ENCODE results near the gene HOXD13. TPM values are rescaled to one million over a fixed set of nuclear protein-coding genes. Genes with fewer than 3 reads are reported as not detected.

HOXD13 gene
- total RNA-seq, 2 experiments from 2014 or later = not detected

DNA sequence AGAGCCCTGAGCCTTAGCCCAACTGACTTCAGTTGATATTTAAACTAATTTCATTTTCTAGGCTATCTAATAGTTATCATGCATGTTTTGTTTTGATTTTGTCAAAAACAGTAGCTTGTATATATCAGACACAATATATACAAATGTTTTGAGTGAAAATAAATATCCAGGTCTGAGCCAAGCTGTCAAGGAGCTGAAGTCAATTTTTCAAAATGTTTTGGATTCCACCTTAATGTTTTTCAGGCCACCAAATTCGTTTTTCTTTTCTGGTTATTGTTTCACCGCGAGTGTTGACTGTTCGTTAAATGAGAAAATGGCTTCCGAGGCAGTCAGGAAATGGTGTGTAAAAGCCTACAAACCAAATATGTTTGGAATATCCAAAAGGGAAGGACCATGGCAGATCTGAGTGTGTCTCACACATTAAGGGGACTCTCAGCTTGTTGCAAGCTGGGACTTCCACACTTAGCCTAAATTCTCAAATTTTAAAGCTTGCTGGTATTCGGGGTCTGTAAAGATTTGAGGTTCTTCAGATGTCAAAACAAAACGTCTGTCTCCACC lies 9.9 kb downstream of the HOXD13 start:
- H3K9me2 ChIP-seq (ENCODE audit: insufficient read depth, low read length) = no peaks in the 10 kb centered on the region
- no peak for TF ChIP-seq EZH2phosphoT487 (IDR thresholded peaks at IDR 0.05; ENCODE audit: borderline replicate concordance, low read depth, low read length)
- CTCF ChIA-PET (ENCODE audit: unreplicated experiment) = no interaction called here
- no peak overlapping the region for H2AFZ ChIP-seq (ENCODE audit: low read length)
- BruUV-seq (replicated peaks) = no TSS peak
- no peak overlapping the region for H3K4me3 ChIP-seq (ENCODE audit: low read depth, low read length, poor library complexity, severe bottlenecking)
- no peak for DNase-seq (ENCODE audit: low spot score)
- peaks cover 2% of the 10 kb centered on the region for H3K4me1 ChIP-seq (ENCODE audit: insufficient read depth, low read length, poor library complexity, severe bottlenecking)
- POLR2A ChIA-PET = no interaction called here
- H3K36me3 ChIP-seq (ENCODE audit: insufficient read depth, low read length) = no peaks in the 10 kb centered on the region
- no peak overlapping the region for H3K4me2 ChIP-seq (ENCODE audit: low read length)
- no peaks in the 10 kb centered on the region for H3K79me2 ChIP-seq (ENCODE audit: insufficient read depth, low read depth, low read length)
- intact Hi-C loops (cut with micrococcal nuclease; ENCODE audit: unreplicated experiment) = no loop called here
- H4K20me1 ChIP-seq (ENCODE audit: insufficient read depth, low read length) = no peaks in the 10 kb centered on the region
- no peak overlapping the region for H3K27ac ChIP-seq (ENCODE audit: low read depth, low read length, poor library complexity, severe bottlenecking)
- no peaks in the 10 kb centered on the region for H3K9me3 ChIP-seq (ENCODE audit: low read length)

DNA sequence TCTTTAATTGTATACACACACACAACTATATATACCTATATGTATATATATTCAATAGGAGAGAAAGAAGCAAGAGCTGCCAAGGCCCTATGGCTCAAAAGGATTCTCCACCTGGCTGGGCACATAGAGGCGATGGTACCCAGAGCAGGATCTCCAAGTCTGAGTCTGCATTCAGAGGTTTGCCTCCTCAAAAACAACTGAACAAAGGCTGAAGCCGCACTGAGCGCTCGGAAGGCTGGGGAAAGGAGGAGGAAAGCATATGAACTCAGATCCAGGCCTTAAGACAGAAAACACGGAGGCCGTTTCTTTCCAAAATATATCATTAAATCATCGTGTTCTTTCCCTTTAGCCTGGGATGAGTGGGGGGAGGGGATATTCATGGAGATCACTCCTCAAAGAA lies 10.7 kb downstream of the HOXD13 start:
- Histone ChIP-seq H4K20me1 (ENCODE audit: insufficient read depth, low read length) (no peaks in the 10 kb centered on the region), H3K36me3 (ENCODE audit: insufficient read depth, low read length) (no peaks in the 10 kb centered on the region), H3K27ac (ENCODE audit: low read depth, low read length, poor library complexity, severe bottlenecking) (no peak overlapping the region), H3K79me2 (ENCODE audit: insufficient read depth, low read depth, low read length) (no peaks in the 10 kb centered on the region), H2AFZ (ENCODE audit: low read length) (no peak overlapping the region), H3K4me2 (ENCODE audit: low read length) (no peak overlapping the region), H3K9me3 (ENCODE audit: low read length) (no peaks in the 10 kb centered on the region), H3K9me2 (ENCODE audit: insufficient read depth, low read length) (no peaks in the 10 kb centered on the region), H3K4me1 (ENCODE audit: insufficient read depth, low read length, poor library complexity, severe bottlenecking) (no peaks in the 10 kb centered on the region), H3K4me3 (ENCODE audit: low read depth, low read length, poor library complexity, severe bottlenecking) (no peak overlapping the region)
- TF ChIP-seq, protein P1, sequence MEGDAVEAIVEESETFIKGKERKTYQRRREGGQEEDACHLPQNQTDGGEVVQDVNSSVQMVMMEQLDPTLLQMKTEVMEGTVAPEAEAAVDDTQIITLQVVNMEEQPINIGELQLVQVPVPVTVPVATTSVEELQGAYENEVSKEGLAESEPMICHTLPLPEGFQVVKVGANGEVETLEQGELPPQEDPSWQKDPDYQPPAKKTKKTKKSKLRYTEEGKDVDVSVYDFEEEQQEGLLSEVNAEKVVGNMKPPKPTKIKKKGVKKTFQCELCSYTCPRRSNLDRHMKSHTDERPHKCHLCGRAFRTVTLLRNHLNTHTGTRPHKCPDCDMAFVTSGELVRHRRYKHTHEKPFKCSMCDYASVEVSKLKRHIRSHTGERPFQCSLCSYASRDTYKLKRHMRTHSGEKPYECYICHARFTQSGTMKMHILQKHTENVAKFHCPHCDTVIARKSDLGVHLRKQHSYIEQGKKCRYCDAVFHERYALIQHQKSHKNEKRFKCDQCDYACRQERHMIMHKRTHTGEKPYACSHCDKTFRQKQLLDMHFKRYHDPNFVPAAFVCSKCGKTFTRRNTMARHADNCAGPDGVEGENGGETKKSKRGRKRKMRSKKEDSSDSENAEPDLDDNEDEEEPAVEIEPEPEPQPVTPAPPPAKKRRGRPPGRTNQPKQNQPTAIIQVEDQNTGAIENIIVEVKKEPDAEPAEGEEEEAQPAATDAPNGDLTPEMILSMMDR (conservative IDR thresholded peaks at IDR 0.05; ENCODE audit: low read length) = no peak
- TF ChIP-seq EZH2phosphoT487 (IDR thresholded peaks at IDR 0.05; ENCODE audit: borderline replicate concordance, low read depth, low read length) = no peak
- ChIA-PET POLR2A (no interaction called here), CTCF (ENCODE audit: unreplicated experiment) (no interaction called here)
- BruUV-seq (replicated peaks) = no TSS peak
- intact Hi-C loops (cut with micrococcal nuclease; ENCODE audit: unreplicated experiment) = no loop called here
- DNase-seq (ENCODE audit: low spot score) = no peak

DNA sequence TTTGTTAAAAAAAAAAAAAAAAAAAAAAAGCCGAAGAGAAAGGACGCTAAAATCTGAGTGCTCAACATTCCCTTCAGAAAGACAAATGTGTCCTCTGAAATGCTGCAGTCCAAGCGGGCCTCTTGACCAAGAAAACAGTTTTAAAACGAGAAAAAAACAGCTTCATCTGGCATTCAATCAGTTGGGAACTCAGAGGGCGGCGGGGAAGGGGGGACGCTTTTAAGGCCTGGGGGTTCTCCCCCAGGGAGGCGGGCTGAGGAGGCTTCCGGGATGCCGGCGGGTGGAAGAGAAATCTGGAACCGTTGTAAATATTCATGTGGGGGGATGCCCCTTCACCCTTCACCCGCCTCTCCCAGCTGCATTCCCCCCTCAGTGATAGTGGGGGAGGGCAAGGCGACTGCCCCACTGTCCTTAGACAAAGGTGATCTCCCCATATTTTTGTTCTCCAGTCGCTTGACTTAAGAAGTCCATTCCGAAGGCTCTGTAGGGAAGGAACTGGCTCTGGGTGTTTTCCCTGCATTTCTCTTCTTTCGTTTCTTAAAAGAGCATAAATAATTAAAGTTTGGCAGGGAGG lies 11.3 kb downstream of the HOXD13 start:
- Histone ChIP-seq H3K4me1 (ENCODE audit: insufficient read depth, low read length, poor library complexity, severe bottlenecking) (no peaks in the 10 kb centered on the region), H3K27ac (ENCODE audit: low read depth, low read length, poor library complexity, severe bottlenecking) (no peak overlapping the region), H3K36me3 (ENCODE audit: insufficient read depth, low read length) (no peaks in the 10 kb centered on the region), H2AFZ (ENCODE audit: low read length) (no peak overlapping the region), H3K9me3 (ENCODE audit: low read length) (no peaks in the 10 kb centered on the region), H4K20me1 (ENCODE audit: insufficient read depth, low read length) (no peaks in the 10 kb centered on the region), H3K4me2 (ENCODE audit: low read length) (no peak overlapping the region), H3K9me2 (ENCODE audit: insufficient read depth, low read length) (no peaks in the 10 kb centered on the region), H3K79me2 (ENCODE audit: insufficient read depth, low read depth, low read length) (no peaks in the 10 kb centered on the region), H3K4me3 (ENCODE audit: low read depth, low read length, poor library complexity, severe bottlenecking) (no peak overlapping the region)
- no TSS peak for BruUV-seq (replicated peaks)
- ChIA-PET POLR2A (interaction anchor here (0.7 kb wide), 1 partner anchor 208 kb away, joined by 4 read pairs; no protein-coding TSS in a partner anchor), CTCF (ENCODE audit: unreplicated experiment) (no interaction called here)
- TF ChIP-seq EZH2phosphoT487 (IDR thresholded peaks at IDR 0.05; ENCODE audit: borderline replicate concordance, low read depth, low read length) = no peak
- TF ChIP-seq, protein P1 (conservative IDR thresholded peaks at IDR 0.05; ENCODE audit: low read length) = no peak
- intact Hi-C loops (cut with micrococcal nuclease; ENCODE audit: unreplicated experiment) = no loop called here
- DNase-seq (ENCODE audit: low spot score) = no peak
